ENCODE results near the gene HIC2. TPM values are rescaled to one million over a fixed set of nuclear protein-coding genes. Genes with fewer than 3 reads are reported as not detected.

HIC2 gene
- 2.4 and 2.7 TPM in 2 replicates for total RNA-seq

GRCh38 chr22:21417227-21417746 lies at the start of gene HIC2:
TSS of gene HIC2 (plus strand) at chr22:21417371. CDS start at chr22:21442832, 25,461 bp downstream.

GRCh38 chr22:21383701-21384467 lies 33.3 kb upstream of the HIC2 start, which contains the start of gene RIMBP3B:
TSS of gene RIMBP3B (plus strand) at chr22:21383751. CDS start at chr22:21383859, 108 bp downstream.

GRCh38 chr22:21467337-21468193 lies 50.4 kb downstream of the HIC2 start, which contains the start of gene TMEM191C:
TSS of gene TMEM191C (plus strand) at chr22:21467387. CDS start at chr22:21467460, 73 bp downstream.

Other genes with a start within 250 kb of the HIC2 start
- 0.11 TPM in 1 of 2 replicates, not detected in the other for gene RIMBP3B, start 33.6 kb upstream of the HIC2 start, total RNA-seq
- 0.66 and 1.5 TPM in 2 replicates for gene TMEM191C, start 50.0 kb downstream of the HIC2 start, total RNA-seq
- 0.11 and 0.25 TPM in 2 replicates for gene RIMBP3C, start 134.1 kb downstream of the HIC2 start, total RNA-seq
- 23.6 and 36.6 TPM in 2 replicates for gene UBE2L3, start 150.3 kb downstream of the HIC2 start, total RNA-seq
- gene YDJC, start 212.7 kb downstream of the HIC2 start, total RNA-seq: 15.3 and 22.0 TPM in 2 replicates
- 0.22 and 0.25 TPM in 2 replicates for gene CCDC116, start 215.4 kb downstream of the HIC2 start, total RNA-seq
- gene SDF2L1, start 224.9 kb downstream of the HIC2 start, total RNA-seq: 54.5 and 107 TPM in 2 replicates
- 21.6 and 31.8 TPM in 2 replicates for gene PPIL2, start 248.6 kb downstream of the HIC2 start, total RNA-seq

All from uterine smooth muscle cell (primary cell).